PC-3 (cell line): ENCODE results near the gene RPL29. TPM values are rescaled to one million over a fixed set of nuclear protein-coding genes. Genes with fewer than 3 reads are reported as not detected.

Source experiments
- ATAC-seq: fragments of 200-7000 bp; cut with Tn5 transposase; 2 replicates; pipeline ENCODE4 v1.9.1; 2020; ENCODE audit warnings: mild to moderate bottlenecking, moderate library complexity
- BruUV-seq: library from RNA; stranded (reverse); fragments of 400-500 nt; replicated peaks from 2 replicates; lab custom pipeline; 2021; lab: Mats Ljungman, UMichigan
- CTCF ChIA-PET: fragments of 300-600 bp; sonication (Branson Sonifier 250); formaldehyde crosslinking; loops from one replicate; lab custom pipeline; 2022; ENCODE audit warnings: antibody characterized with exemption; lab: Charles Lee
- POLR2A ChIA-PET: fragments of 300-600 bp; sonication (Branson Sonifier 250); formaldehyde crosslinking; loops from one replicate; lab custom pipeline; 2022; ENCODE audit warnings: antibody characterized with exemption; ENCODE audit not compliant: unreplicated experiment; lab: Charles Lee
- DNase-seq: peaks from one replicate; pipeline ENCODE4 v3.0.0-alpha.2; 2015
- H2AFZ ChIP-seq: fragments of 300-600 bp; sonication (generic); 2 replicates; pipeline ENCODE4 v1.6.0; 2016; ENCODE audit warnings: antibody characterized with exemption, low read length
- H3F3A ChIP-seq: fragments of 300-600 bp; sonication (generic); one replicate; pipeline ENCODE4 v1.6.0; 2017; ENCODE audit warnings: antibody characterized with exemption, low read length, control low read depth, mild to moderate bottlenecking; ENCODE audit not compliant: unreplicated experiment
- H3K27ac ChIP-seq: fragments of 300-600 bp; sonication (generic); 2 replicates; pipeline ENCODE4 v1.5.1; 2016; ENCODE audit warnings: mild to moderate bottlenecking, low read length
- H3K27me3 ChIP-seq: fragments of 300-600 bp; sonication (generic); 2 replicates; pipeline ENCODE4 v1.6.1; 2016; ENCODE audit warnings: low read length, mixed read lengths
- H3K36me3 ChIP-seq: fragments of 300-600 bp; sonication (generic); 2 replicates; pipeline ENCODE4 v1.6.1; 2016; ENCODE audit warnings: low read depth, mixed run types, low read length, mixed read lengths
- H3K4me1 ChIP-seq: fragments of 300-600 bp; sonication (generic); 2 replicates; pipeline ENCODE4 v1.5.1; 2016; ENCODE audit warnings: low read length; ENCODE audit not compliant: insufficient read depth
- H3K4me2 ChIP-seq: fragments of 300-600 bp; sonication (generic); 2 replicates; pipeline ENCODE4 v1.6.0; 2016; ENCODE audit warnings: low read length
- H3K4me3 ChIP-seq: fragments of 300-600 bp; sonication (generic); 2 replicates; pipeline ENCODE4 v1.5.1; 2016; ENCODE audit warnings: mild to moderate bottlenecking, low read length, mixed read lengths
- H3K79me2 ChIP-seq: fragments of 300-600 bp; sonication (generic); 2 replicates; pipeline ENCODE4 v1.6.1; 2017; ENCODE audit warnings: low read length, mixed read lengths
- H3K9ac ChIP-seq: fragments of 300-600 bp; sonication (generic); 2 replicates; pipeline ENCODE4 v1.6.0; 2016; ENCODE audit warnings: mild to moderate bottlenecking, low read length
- H3K9me2 ChIP-seq: fragments of 300-600 bp; sonication (generic); replicated peaks from 2 replicates; pipeline ENCODE4 v1.6.1; 2016; ENCODE audit warnings: mixed run types, low read length, mixed read lengths
- H3K9me3 ChIP-seq: fragments of 300-600 bp; sonication (generic); 2 replicates; pipeline ENCODE4 v1.6.1; 2016; ENCODE audit warnings: low read length, mixed read lengths
- H4K20me1 ChIP-seq: fragments of 300-600 bp; sonication (generic); 2 replicates; pipeline ENCODE4 v1.6.1; 2016; ENCODE audit warnings: low read length, mixed read lengths
- CTCF ChIP-seq: fragments of 300-600 bp; sonication (generic); conservative IDR thresholded peaks from 2 replicates; pipeline ENCODE4 v1.5.1; 2017; ENCODE audit warnings: antibody characterized with exemption, low read depth, mild to moderate bottlenecking, low read length
- EZH2 ChIP-seq: fragments of 300-600 bp; sonication (generic); IDR thresholded peaks from one replicate; pipeline ENCODE4 v1.6.1; 2017; ENCODE audit warnings: antibody characterized with exemption, mild to moderate bottlenecking, low read length; ENCODE audit not compliant: unreplicated experiment
- EZH2phosphoT487 ChIP-seq: fragments of 300-600 bp; sonication (generic); IDR thresholded peaks from 2 replicates; pipeline ENCODE4 v1.6.1; 2018; ENCODE audit warnings: mild to moderate bottlenecking, antibody characterized with exemption, low read length, borderline replicate concordance
- intact Hi-C: fragments of 100-400 bp; cut with micrococcal nuclease; formaldehyde crosslinking; loops from 2 replicates; pipeline ENCODE4 v1.9.0; 2023
- total RNA-seq: library from RNA; depleted of rRNA; stranded (reverse); fragments of >200 nt; gene quantifications from 2 replicates; pipeline ENCODE4 v1.2.3, GENCODE V29; 2014; rRNA removed

Gene RPL29
- total RNA-seq, 1 experiment from 2014 or later = 1,807 TPM

GRCh38 chr3:51945031-51945840, 50.5 kb downstream of the RPL29 start:
- DNase-seq = no peak
- Histone ChIP-seq H3K9ac (no peak overlapping the region), H3K4me3 (no peak overlapping the region), H3K9me2 (no peaks in the 10 kb centered on the region), H3K9me3 (no peaks in the 10 kb centered on the region), H3K36me3 (no peaks in the 10 kb centered on the region), H3K27me3 (no peaks in the 10 kb centered on the region), H4K20me1 (peaks cover 8% of the 10 kb centered on the region; the same call in 1 of the 2 replicates), H3F3A (no peaks in the 10 kb centered on the region), H3K4me2 (no peak overlapping the region), H2AFZ (no peak overlapping the region), H3K4me1 (peaks cover 19% of the 10 kb centered on the region), H3K27ac (no peak overlapping the region), H3K79me2 (peaks cover 14% of the 10 kb centered on the region)
- TF ChIP-seq EZH2phosphoT487 = no peak
- TF ChIP-seq EZH2 = no peak
- no peak for TF ChIP-seq CTCF
- ATAC-seq = no peak
- CTCF ChIA-PET = interaction anchor here (0.5 kb wide), 1 partner anchor 24 kb away, joined by 4 read pairs; no protein-coding TSS in a partner anchor
- no TSS peak for BruUV-seq
- intact Hi-C loops = no loop called here
- POLR2A ChIA-PET = no interaction called here

DNA sequence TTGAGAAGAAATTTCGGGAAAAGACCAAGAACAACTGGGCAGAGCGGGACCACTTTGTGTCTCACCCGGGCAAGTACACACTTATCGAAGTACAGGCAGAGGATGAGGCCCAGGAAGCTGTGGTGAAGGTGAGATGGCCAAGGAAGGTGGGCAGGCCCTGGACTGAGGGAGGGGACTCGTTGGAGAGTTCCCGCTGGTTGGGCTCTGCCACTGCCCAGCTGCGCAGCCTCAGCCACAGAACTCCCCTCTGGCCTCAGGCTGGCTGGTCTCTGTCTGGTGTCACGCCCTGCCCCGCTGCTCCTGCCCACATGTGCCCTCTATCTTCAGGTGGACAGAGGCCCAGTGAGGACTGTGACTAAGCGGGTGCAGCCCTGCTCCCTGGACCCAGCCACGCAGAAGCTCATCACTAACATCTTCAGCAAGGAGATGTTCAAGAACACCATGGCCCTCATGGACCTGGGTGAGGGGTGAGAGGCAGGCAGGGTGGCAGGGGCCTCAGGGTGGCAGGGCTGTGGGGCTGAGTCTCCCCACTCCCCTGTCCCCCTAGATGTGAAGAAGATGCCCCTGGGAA, 51.2 kb downstream of the RPL29 start:
- ChIA-PET CTCF (no interaction called here), POLR2A (no interaction called here)
- intact Hi-C loops = loop anchor here (5.0 kb wide), 1 partner anchor 272 kb away; the partner anchor contains the start of gene TEX264
- H3K4me2 ChIP-seq = no peak overlapping the region
- BruUV-seq = no TSS peak
- TF ChIP-seq EZH2phosphoT487 (no peak), EZH2 (no peak), CTCF (no peak)
- H3K4me1 ChIP-seq = peaks cover 26% of the 10 kb centered on the region
- no peaks in the 10 kb centered on the region for H3F3A ChIP-seq
- peaks cover 15% of the 10 kb centered on the region; the same call in 1 of the 2 replicates for H4K20me1 ChIP-seq
- H3K27me3 ChIP-seq = no peaks in the 10 kb centered on the region
- H3K9me3 ChIP-seq = no peaks in the 10 kb centered on the region
- ATAC-seq (no peak), DNase-seq (no peak)
- H2AFZ ChIP-seq = no peak overlapping the region
- no peak overlapping the region for H3K9ac ChIP-seq
- H3K36me3 ChIP-seq = peaks cover 3% of the 10 kb centered on the region; the same call in 1 of the 2 replicates
- H3K4me3 ChIP-seq = no peak overlapping the region
- peaks cover 21% of the 10 kb centered on the region for H3K79me2 ChIP-seq
- no peaks in the 10 kb centered on the region for H3K9me2 ChIP-seq
- H3K27ac ChIP-seq = no peak overlapping the region

Other genes starting within 250 kb of the RPL29 start
- not detected in 2 replicates for gene IQCF6, start 216.7 kb downstream of the RPL29 start, total RNA-seq
- gene IQCF2, start 134.3 kb downstream of the RPL29 start, total RNA-seq = not detected in 2 replicates
- gene IQCF5, start 120.3 kb downstream of the RPL29 start, total RNA-seq = not detected in 2 replicates
- 0.22 TPM in 1 of 2 replicates, not detected in the other for gene IQCF1, start 92.5 kb downstream of the RPL29 start, total RNA-seq
- 95.0 and 112 TPM in 2 replicates for gene RRP9, start 54.0 kb downstream of the RPL29 start, total RNA-seq
- gene PARP3, start 53.5 kb downstream of the RPL29 start, total RNA-seq = 19.3 and 30.5 TPM in 2 replicates
- not detected in 2 replicates for gene GPR62, start 40.5 kb downstream of the RPL29 start, total RNA-seq
- 45.8 and 59.1 TPM in 2 replicates for gene PCBP4, start 28.4 kb downstream of the RPL29 start, total RNA-seq
- 49.6 and 53.8 TPM in 2 replicates for gene ABHD14B, start 21.8 kb downstream of the RPL29 start, total RNA-seq
- 22.1 and 23.4 TPM in 2 replicates for gene ABHD14A, start 20.8 kb downstream of the RPL29 start, total RNA-seq
- 71.3 and 113 TPM in 2 replicates for gene ACY1, start 12.4 kb downstream of the RPL29 start, total RNA-seq
- gene DUSP7, start 60.7 kb upstream of the RPL29 start, total RNA-seq = 40.9 and 51.1 TPM in 2 replicates
- 41.5 and 43.0 TPM in 2 replicates for gene POC1A, start 158.5 kb upstream of the RPL29 start, total RNA-seq
- gene ALAS1, start 202.3 kb upstream of the RPL29 start, total RNA-seq = 63.5 and 69.5 TPM in 2 replicates
- gene TLR9, start 229.8 kb upstream of the RPL29 start, total RNA-seq = not detected in 2 replicates
- gene TWF2, start 243.3 kb upstream of the RPL29 start, total RNA-seq = 147 and 166 TPM in 2 replicates
- 8.5 and 12.4 TPM in 2 replicates for gene PPM1M, start 249.9 kb upstream of the RPL29 start, total RNA-seq